KOPT-K1 (cell line): ENCODE results near the gene EID2.

Experiments used
- H3K27ac ChIP-seq: fragments of 200-600 bp; sonication (generic); 2 replicates; pipeline ENCODE4 v1.5.1; 2016; ENCODE audit warnings: antibody characterized with exemption, mild to moderate bottlenecking, low read depth, low read length; ENCODE audit not compliant: poor library complexity, severe bottlenecking
- H3K36me3 ChIP-seq: fragments of 200-600 bp; sonication (generic); 2 replicates; pipeline ENCODE4 v1.5.1; 2017; ENCODE audit warnings: antibody characterized with exemption, mild to moderate bottlenecking, low read length, moderate library complexity; ENCODE audit not compliant: insufficient read depth
- H3K9me3 ChIP-seq: fragments of 200-600 bp; sonication (generic); 2 replicates; pipeline ENCODE4 v1.5.1; 2017; ENCODE audit warnings: antibody characterized with exemption, low read length, mild to moderate bottlenecking; ENCODE audit not compliant: insufficient read depth, poor library complexity, severe bottlenecking

Gene EID2

DNA sequence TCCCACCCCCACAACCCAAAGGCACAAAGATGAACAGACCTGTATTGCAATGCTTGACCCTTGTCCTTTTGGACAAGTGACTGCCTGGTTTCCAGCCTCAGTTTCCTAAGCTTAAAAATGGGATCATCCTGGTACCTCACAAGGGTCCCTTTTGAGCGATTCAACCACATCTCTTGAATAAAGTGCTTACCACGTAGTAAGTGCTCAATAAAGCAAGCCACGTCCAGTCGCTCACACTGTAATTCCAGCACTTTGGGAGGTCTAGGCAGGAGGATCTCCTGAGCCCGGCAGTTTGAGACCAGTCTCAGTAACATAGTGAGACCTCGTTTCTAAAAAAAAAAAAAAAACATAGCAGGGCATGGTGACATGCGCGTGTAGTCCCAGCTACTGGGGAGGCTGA lies 40.0 kb downstream of the EID2 start:
- Histone ChIP-seq H3K9me3 (no peaks in the 10 kb centered on the region), H3K27ac (no peak overlapping the region), H3K36me3 (no peaks in the 10 kb centered on the region)

DNA sequence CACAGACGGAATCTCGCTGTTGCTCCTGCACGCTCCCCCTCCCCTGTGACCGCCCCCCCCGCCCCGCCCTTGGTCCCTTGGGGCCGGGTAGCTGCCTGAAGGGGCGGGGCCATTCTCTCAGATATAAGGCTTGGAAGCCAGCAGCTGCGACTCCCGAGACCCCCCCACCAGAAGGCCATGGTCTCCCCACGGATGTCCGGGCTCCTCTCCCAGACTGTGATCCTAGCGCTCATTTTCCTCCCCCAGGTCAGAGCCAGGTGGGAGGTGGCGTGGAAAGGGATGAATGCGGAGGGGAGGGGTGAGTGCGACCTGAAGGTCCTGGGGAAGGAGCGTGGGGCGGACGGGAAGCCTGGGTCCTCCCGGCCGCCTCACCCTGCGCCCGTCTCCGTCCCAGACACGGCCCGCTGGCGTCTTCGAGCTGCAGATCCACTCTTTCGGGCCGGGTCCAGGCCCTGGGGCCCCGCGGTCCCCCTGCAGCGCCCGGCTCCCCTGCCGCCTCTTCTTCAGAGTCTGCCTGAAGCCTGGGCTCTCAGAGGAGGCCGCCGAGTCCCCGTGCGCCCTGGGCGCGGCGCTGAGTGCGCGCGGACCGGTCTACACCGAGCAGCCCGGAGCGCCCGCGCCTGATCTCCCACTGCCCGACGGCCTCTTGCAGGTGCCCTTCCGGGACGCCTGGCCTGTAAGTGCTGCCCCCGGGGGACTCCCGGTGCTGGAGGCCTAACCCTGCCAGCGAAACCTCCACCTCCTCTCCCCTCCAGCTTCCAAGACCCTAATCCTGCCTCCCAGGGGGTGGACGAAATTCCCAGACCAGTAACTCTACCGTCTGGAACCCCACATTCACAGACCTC lies 40.9 kb downstream of the EID2 start, which contains the start of gene DLL3:
TSS of gene DLL3 (plus strand) at position 150 of the 845 bp plus-strand sequence. CDS start at position 178, 28 bp downstream.
- Histone ChIP-seq H3K9me3 (no peaks in the 10 kb centered on the region), H3K36me3 (no peaks in the 10 kb centered on the region), H3K27ac (no peak within 1 kb of the TSS)

DNA sequence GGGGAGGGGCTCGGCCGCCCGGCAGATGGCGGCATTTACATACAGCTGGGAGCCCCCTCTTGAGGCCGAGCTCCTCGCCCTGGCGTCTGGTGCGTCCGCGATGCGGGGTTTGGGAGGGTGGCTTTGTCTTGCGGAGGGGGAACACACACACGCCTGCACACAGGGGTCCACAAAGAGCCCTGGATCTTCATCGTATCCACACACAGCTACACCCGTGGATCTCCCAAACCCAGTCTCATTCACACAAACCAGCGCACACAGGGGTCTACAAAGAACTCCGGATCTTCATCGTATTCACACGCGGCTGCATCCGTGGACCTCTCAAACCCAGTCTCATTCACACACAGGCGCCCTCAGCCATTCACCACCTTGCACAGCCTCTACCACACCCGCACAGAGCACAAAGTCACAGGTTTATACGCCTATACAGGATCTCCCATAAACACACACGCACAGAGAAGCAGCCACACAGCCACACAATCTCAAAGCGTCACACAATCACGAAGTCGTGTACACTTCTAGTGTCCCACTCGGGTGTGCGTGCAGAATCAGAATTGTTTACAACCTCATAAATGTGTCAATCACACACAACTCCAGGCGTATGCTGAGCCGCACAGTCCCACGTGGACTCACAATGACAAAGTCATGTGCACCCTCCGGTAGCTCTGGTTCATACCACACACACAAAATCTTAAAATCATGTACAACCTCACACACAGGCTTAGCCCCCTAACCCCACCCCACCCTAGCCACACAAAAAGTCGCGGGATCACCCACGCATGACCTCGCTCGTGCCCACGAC lies 41.8 kb downstream of the EID2 start:
- H3K36me3 ChIP-seq: no peaks in the 10 kb centered on the region
- no peak overlapping the region for H3K27ac ChIP-seq
- no peaks in the 10 kb centered on the region for H3K9me3 ChIP-seq

DNA sequence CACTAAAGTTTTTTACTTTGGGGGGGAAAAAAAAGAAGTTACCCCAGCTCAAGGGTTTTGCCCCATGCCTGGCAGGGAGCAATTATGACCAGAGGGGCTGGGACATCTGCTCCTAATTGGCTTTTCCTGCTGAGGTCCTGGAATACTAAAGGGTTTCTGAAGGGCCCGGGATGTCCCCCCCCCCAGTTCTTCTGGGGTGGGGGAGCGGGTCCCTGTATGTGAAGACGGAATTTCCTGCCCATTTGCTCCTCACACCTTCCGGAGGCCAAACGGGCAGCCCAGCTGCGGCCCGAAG lies 42.3 kb downstream of the EID2 start:
- Histone ChIP-seq H3K27ac (no peak overlapping the region), H3K9me3 (no peaks in the 10 kb centered on the region), H3K36me3 (no peaks in the 10 kb centered on the region)

DNA sequence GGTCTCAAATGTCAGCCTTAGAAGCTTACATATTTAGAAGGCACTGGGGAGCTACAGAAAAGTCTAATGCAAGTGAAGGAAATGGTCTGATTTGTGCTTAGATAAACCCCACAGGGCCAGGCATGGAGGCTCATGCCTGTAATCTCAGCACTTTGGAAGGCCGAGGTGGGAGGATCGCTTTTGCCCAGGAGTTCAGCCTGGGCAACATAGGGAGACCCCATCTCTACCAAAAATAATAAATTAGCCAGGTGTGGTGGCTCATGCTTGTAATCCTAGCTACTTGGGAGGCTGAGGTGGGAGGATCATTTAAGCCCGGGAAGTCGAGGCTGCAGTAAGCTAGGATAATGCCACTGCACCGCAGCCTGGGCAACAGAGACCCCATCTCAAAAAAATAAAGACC lies 43.9 kb downstream of the EID2 start:
- Histone ChIP-seq H3K36me3 (peaks cover 13% of the 10 kb centered on the region; the same call in 1 of the 2 replicates), H3K27ac (no peak overlapping the region), H3K9me3 (no peaks in the 10 kb centered on the region)

DNA sequence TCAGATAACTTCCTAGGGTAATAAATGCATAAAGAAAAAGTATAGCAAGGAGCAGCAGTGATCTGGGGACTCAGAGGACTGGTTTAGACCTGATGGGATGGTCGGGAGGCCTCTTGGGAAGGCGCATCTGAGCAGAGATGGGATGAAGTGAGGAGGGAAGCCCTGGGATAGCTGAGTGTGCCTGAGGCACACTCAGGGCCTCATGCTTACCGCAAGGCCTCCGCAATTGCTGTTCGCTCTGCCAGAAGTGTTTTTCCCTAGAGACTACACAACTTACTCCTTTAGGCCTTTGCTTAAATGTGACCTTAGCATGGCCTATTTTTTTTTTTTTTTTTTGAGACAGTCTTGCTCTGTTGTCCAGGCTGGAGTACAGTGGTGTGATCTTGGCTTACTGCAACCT lies 45.3 kb downstream of the EID2 start:
- no peaks in the 10 kb centered on the region for H3K9me3 ChIP-seq
- H3K27ac ChIP-seq: no peak overlapping the region
- peaks cover 24% of the 10 kb centered on the region for H3K36me3 ChIP-seq

DNA sequence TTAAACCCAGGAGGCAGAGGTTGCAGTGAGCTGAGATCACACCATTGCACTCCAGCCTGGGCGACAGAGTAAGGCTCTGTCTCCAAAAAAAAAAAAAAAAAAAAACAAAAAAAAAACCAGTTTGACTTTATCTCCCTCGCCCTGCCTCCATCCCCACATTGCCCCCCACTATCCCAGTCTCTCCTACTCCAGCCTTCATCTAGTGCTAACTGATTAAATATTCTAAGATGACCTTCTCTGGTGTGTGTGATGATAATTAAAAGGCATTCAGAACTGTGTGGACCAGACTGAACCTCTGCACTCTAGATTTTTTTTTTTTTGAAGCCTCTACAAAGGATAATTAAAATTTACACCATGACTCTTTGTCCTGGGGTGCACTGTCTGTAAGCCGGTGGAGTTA lies 47.2 kb downstream of the EID2 start:
- H3K9me3 ChIP-seq: no peaks in the 10 kb centered on the region
- peaks cover 43% of the 10 kb centered on the region for H3K36me3 ChIP-seq
- H3K27ac ChIP-seq: no peak overlapping the region

DNA sequence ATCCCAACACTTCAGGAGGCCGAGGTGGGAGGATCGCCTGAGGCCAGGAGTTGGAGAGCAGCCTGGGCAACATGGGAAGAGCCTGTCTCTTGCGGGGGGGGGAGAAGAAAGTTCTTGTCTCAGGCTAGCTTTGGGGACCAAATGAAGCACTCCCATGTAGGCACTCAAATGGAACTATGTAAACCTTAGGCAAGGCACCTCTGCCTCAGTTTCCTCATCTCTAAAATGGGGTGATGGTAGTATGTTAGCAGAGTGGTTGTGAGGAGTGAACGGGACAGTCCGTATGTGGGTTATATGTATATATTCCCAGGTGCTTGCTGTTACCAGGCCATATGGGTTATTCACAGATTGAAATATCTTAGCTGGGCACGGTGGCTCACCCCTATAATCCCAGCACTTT lies 47.7 kb downstream of the EID2 start:
- Histone ChIP-seq H3K9me3 (no peaks in the 10 kb centered on the region), H3K27ac (no peak overlapping the region), H3K36me3 (peaks cover 48% of the 10 kb centered on the region)

DNA sequence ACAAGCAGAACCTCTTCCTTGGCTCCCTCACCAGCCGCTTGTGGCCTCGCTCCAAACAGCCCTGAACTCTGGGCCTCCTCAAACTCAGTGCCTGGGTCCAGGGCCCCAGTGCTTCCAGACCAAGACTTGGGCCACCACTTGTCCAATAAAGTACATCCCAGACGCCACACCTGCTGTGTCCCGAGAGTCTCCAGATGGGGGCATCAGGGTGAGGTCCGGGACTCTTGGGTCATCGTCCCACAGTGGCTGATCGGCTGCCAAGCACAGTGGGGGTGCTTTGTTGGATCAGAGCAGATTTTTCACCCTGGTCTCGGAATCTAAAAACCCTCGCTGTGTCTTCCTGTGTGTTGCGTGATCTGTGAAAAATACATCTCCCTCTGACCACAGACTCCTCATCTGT lies 50.2 kb downstream of the EID2 start:
- Histone ChIP-seq H3K36me3 (peaks cover 72% of the 10 kb centered on the region), H3K9me3 (no peaks in the 10 kb centered on the region), H3K27ac (no peak overlapping the region)
